Measurements from ENCODE around the gene TMEM89. TPM values are rescaled to one million over a fixed set of nuclear protein-coding genes. Genes with fewer than 3 reads are reported as not detected.

Gene TMEM89
- total RNA-seq, 1 experiment from 2014 or later = not detected

GRCh38 chr3:48593337-48593736 lies 28.2 kb downstream of the TMEM89 start:
- Histone ChIP-seq H3K4me2 (ENCODE audit: low read depth, low read length, poor library complexity, severe bottlenecking) (no peak overlapping the region), H4K20me1 (ENCODE audit: insufficient read depth, low read depth, low read length) (no peaks in the 10 kb centered on the region), H3K9me3 (ENCODE audit: low read length) (no peaks in the 10 kb centered on the region), H3K79me2 (ENCODE audit: low read length) (no peaks in the 10 kb centered on the region), H3K9me2 (replicated peaks; ENCODE audit: insufficient read depth, low read length) (no peaks in the 10 kb centered on the region), H3K36me3 (ENCODE audit: insufficient read depth, low read length) (no peaks in the 10 kb centered on the region), H2AFZ (ENCODE audit: low read length) (no peak overlapping the region), H3K4me1 (ENCODE audit: low read length) (no peaks in the 10 kb centered on the region), H3K4me3 (ENCODE audit: low read length) (no peak overlapping the region), H3K27ac (ENCODE audit: low read length) (no peak overlapping the region), H3K27me3 (ENCODE audit: low read length) (no peaks in the 10 kb centered on the region), H3K9ac (ENCODE audit: low read length) (no peak overlapping the region)
- DNase-seq = no peak

DNA sequence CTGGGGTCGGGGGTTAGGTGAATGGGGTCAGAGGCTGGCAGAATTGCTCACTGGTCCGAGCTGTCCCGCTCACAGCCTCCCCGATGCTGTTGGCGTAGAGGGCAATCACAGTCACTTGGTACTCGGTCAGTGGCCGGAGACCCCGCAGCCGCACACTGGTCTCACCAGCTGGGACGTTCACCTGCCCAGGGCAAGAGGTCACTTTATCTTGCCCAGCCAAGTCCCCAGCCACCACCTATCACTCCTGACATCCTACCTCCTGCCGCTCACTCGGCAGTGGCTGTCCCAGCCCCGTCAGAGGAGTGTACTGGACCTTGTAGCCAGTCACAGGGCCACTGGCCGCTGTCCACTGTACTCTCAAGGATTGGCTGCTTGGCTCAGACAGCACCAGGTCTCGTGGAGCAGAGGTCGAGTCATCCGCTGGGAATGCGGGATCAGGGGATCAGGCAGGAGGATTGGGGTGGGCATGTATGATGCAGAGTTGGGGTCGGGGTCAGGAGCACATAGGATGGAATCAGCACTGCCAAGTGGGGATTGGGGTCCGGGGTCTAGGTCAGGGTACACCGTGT lies 29.0 kb downstream of the TMEM89 start:
- H3K27me3 ChIP-seq (ENCODE audit: low read length) = no peaks in the 10 kb centered on the region
- H3K9ac ChIP-seq (ENCODE audit: low read length) = no peak overlapping the region
- no peaks in the 10 kb centered on the region for H4K20me1 ChIP-seq (ENCODE audit: insufficient read depth, low read depth, low read length)
- H3K79me2 ChIP-seq (ENCODE audit: low read length) = no peaks in the 10 kb centered on the region
- no peak overlapping the region for H2AFZ ChIP-seq (ENCODE audit: low read length)
- no peak for DNase-seq
- H3K9me3 ChIP-seq (ENCODE audit: low read length) = no peaks in the 10 kb centered on the region
- no peak overlapping the region for H3K27ac ChIP-seq (ENCODE audit: low read length)
- H3K4me2 ChIP-seq (ENCODE audit: low read depth, low read length, poor library complexity, severe bottlenecking) = no peak overlapping the region
- H3K4me3 ChIP-seq (ENCODE audit: low read length) = no peak overlapping the region
- no peaks in the 10 kb centered on the region for H3K9me2 ChIP-seq (replicated peaks; ENCODE audit: insufficient read depth, low read length)
- no peaks in the 10 kb centered on the region for H3K4me1 ChIP-seq (ENCODE audit: low read length)
- H3K36me3 ChIP-seq (ENCODE audit: insufficient read depth, low read length) = no peaks in the 10 kb centered on the region

DNA sequence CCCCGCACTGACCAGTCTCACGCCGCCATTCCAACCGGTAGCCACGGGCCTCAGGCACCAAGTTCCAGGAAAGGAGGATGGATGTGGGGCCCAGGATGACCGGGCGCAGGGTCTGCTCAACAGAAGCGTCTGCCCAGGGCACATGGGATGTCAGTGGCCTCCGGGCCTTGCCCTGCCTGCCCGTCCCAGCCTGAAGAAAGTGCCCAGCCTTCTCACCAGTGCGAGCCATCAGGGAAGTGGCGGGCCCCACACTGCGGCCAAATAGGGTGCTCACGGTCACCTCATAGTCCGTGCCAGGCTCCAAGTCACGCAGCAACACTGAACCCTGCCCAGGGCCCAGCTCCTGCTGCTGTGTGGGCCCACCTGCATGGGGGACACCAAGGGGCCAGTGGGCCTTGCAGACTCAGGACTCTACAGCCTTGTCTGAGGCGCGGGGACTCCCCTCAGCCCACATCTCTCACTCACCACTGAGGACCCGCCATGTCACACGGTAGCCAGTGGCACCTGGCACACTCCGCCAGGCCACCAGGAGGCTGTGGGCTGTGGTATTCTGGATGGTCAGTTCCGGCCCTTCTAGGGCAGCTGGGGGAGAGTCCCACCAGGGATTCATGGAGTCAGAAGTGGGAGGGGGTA lies 29.6 kb downstream of the TMEM89 start:
- H3K9me2 ChIP-seq (replicated peaks; ENCODE audit: insufficient read depth, low read length) = no peaks in the 10 kb centered on the region
- no peak for DNase-seq
- H3K27me3 ChIP-seq (ENCODE audit: low read length) = no peaks in the 10 kb centered on the region
- no peak overlapping the region for H3K27ac ChIP-seq (ENCODE audit: low read length)
- H3K9me3 ChIP-seq (ENCODE audit: low read length) = no peaks in the 10 kb centered on the region
- no peak overlapping the region for H3K4me2 ChIP-seq (ENCODE audit: low read depth, low read length, poor library complexity, severe bottlenecking)
- H3K4me3 ChIP-seq (ENCODE audit: low read length) = no peak overlapping the region
- H2AFZ ChIP-seq (ENCODE audit: low read length) = no peak overlapping the region
- no peaks in the 10 kb centered on the region for H3K79me2 ChIP-seq (ENCODE audit: low read length)
- no peak overlapping the region for H3K9ac ChIP-seq (ENCODE audit: low read length)
- H3K4me1 ChIP-seq (ENCODE audit: low read length) = no peaks in the 10 kb centered on the region
- no peaks in the 10 kb centered on the region for H3K36me3 ChIP-seq (ENCODE audit: insufficient read depth, low read length)
- no peaks in the 10 kb centered on the region for H4K20me1 ChIP-seq (ENCODE audit: insufficient read depth, low read depth, low read length)

DNA sequence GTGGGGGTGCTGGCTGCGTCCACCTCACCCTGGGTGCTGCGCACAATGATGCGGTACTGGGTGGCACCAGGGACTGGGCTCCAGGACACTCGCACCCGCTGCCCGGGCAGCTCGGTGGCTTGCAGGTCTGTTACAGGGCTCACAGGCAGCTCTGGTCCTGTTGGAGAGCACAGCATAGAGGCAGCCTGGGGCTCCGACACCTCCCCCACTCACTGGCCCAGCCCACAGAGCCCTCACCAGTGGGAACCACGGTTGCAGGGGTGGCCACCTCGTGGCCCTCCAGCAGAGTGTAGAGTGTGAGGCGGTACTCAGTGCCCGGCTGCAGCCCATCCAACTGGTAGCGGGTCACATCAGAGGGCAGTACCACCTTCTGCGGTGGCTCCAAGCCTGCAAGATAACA lies 30.1 kb downstream of the TMEM89 start:
- no peak overlapping the region for H3K4me3 ChIP-seq (ENCODE audit: low read length)
- no peak overlapping the region for H3K4me2 ChIP-seq (ENCODE audit: low read depth, low read length, poor library complexity, severe bottlenecking)
- H2AFZ ChIP-seq (ENCODE audit: low read length) = no peak overlapping the region
- H3K4me1 ChIP-seq (ENCODE audit: low read length) = no peaks in the 10 kb centered on the region
- no peaks in the 10 kb centered on the region for H3K36me3 ChIP-seq (ENCODE audit: insufficient read depth, low read length)
- H4K20me1 ChIP-seq (ENCODE audit: insufficient read depth, low read depth, low read length) = no peaks in the 10 kb centered on the region
- no peak overlapping the region for H3K27ac ChIP-seq (ENCODE audit: low read length)
- no peaks in the 10 kb centered on the region for H3K79me2 ChIP-seq (ENCODE audit: low read length)
- no peaks in the 10 kb centered on the region for H3K9me2 ChIP-seq (replicated peaks; ENCODE audit: insufficient read depth, low read length)
- no peaks in the 10 kb centered on the region for H3K9me3 ChIP-seq (ENCODE audit: low read length)
- no peak overlapping the region for H3K9ac ChIP-seq (ENCODE audit: low read length)
- H3K27me3 ChIP-seq (ENCODE audit: low read length) = no peaks in the 10 kb centered on the region
- no peak for DNase-seq

DNA sequence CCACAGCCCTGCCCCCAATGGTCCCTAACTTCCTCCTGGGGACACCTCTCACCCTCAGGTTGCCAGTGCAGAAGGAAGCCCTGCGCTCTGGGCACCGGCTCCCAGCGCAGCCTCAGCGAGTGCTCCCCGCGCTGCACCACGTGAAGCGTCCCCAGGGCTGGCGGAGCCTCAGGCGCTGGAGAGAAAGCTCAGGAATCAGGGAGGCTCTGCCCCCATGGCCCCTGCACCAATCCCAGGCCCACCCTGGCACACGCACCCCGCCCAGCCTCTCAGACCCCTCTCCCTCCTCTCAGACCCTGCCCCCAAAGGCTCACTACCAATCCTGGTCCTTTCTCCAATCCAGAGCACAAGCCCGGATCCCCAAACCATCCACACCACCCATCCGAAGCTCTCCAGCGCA lies 33.3 kb downstream of the TMEM89 start:
- no peak overlapping the region for H3K4me2 ChIP-seq (ENCODE audit: low read depth, low read length, poor library complexity, severe bottlenecking)
- H3K27ac ChIP-seq (ENCODE audit: low read length) = no peak overlapping the region
- H4K20me1 ChIP-seq (ENCODE audit: insufficient read depth, low read depth, low read length) = no peaks in the 10 kb centered on the region
- H3K79me2 ChIP-seq (ENCODE audit: low read length) = no peaks in the 10 kb centered on the region
- DNase-seq = no peak
- no peak overlapping the region for H3K4me3 ChIP-seq (ENCODE audit: low read length)
- H3K36me3 ChIP-seq (ENCODE audit: insufficient read depth, low read length) = no peaks in the 10 kb centered on the region
- H3K27me3 ChIP-seq (ENCODE audit: low read length) = no peaks in the 10 kb centered on the region
- H3K4me1 ChIP-seq (ENCODE audit: low read length) = no peaks in the 10 kb centered on the region
- H3K9ac ChIP-seq (ENCODE audit: low read length) = no peak overlapping the region
- no peaks in the 10 kb centered on the region for H3K9me2 ChIP-seq (replicated peaks; ENCODE audit: insufficient read depth, low read length)
- H2AFZ ChIP-seq (ENCODE audit: low read length) = no peak overlapping the region
- no peaks in the 10 kb centered on the region for H3K9me3 ChIP-seq (ENCODE audit: low read length)

DNA sequence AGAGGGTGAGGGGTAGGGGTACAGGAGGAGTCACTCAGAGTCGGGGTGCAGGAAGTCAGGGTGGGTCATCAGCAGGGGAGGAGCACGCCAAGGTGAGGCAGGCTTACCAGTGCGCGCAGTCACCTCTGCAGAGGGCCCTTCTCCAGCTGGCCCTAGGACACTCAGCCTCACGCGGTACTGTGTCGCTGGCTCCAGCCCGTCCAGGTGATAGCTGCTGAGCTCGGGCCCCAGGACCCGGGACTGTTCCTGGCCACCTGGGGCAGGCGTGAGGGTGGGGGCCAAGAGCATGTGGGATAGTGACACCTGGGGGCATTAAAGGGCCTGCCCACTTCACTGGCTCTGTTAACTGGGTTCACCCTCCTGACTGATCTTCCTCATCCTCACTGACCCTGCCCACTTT lies 33.9 kb downstream of the TMEM89 start:
- no peak for DNase-seq
- no peak overlapping the region for H2AFZ ChIP-seq (ENCODE audit: low read length)
- H3K9me2 ChIP-seq (replicated peaks; ENCODE audit: insufficient read depth, low read length) = no peaks in the 10 kb centered on the region
- no peaks in the 10 kb centered on the region for H4K20me1 ChIP-seq (ENCODE audit: insufficient read depth, low read depth, low read length)
- no peak overlapping the region for H3K4me2 ChIP-seq (ENCODE audit: low read depth, low read length, poor library complexity, severe bottlenecking)
- H3K9me3 ChIP-seq (ENCODE audit: low read length) = no peaks in the 10 kb centered on the region
- H3K4me1 ChIP-seq (ENCODE audit: low read length) = no peaks in the 10 kb centered on the region
- H3K27ac ChIP-seq (ENCODE audit: low read length) = no peak overlapping the region
- H3K79me2 ChIP-seq (ENCODE audit: low read length) = no peaks in the 10 kb centered on the region
- no peaks in the 10 kb centered on the region for H3K36me3 ChIP-seq (ENCODE audit: insufficient read depth, low read length)
- no peak overlapping the region for H3K9ac ChIP-seq (ENCODE audit: low read length)
- no peak overlapping the region for H3K4me3 ChIP-seq (ENCODE audit: low read length)
- no peaks in the 10 kb centered on the region for H3K27me3 ChIP-seq (ENCODE audit: low read length)

DNA sequence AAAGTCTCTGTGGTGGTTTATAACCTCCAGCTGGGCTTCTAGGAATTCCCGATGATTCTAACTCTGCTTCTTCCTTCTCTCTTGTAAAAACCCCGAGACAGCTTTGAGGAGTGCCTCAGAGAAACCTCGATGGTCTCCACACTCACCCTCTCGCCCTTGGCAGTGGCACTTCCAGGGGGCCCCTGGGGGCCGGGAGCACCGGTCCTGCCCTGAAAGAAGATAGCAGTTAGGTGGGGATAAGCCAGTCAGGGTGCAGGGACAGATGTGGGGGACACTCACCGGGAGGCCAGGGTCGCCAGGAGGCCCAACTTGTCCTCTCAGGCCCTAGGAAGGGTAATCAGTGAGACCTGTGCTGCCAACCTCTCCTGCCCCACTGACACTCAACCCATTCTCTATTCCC lies 36.2 kb downstream of the TMEM89 start:
- H3K36me3 ChIP-seq (ENCODE audit: insufficient read depth, low read length) = no peaks in the 10 kb centered on the region
- H3K27me3 ChIP-seq (ENCODE audit: low read length) = no peaks in the 10 kb centered on the region
- H3K9me2 ChIP-seq (replicated peaks; ENCODE audit: insufficient read depth, low read length) = no peaks in the 10 kb centered on the region
- H3K79me2 ChIP-seq (ENCODE audit: low read length) = no peaks in the 10 kb centered on the region
- H3K9me3 ChIP-seq (ENCODE audit: low read length) = no peaks in the 10 kb centered on the region
- H4K20me1 ChIP-seq (ENCODE audit: insufficient read depth, low read depth, low read length) = no peaks in the 10 kb centered on the region
- H3K4me2 ChIP-seq (ENCODE audit: low read depth, low read length, poor library complexity, severe bottlenecking) = no peak overlapping the region
- no peak for DNase-seq
- H3K9ac ChIP-seq (ENCODE audit: low read length) = no peak overlapping the region
- no peak overlapping the region for H3K4me3 ChIP-seq (ENCODE audit: low read length)
- no peaks in the 10 kb centered on the region for H3K4me1 ChIP-seq (ENCODE audit: low read length)
- no peak overlapping the region for H2AFZ ChIP-seq (ENCODE audit: low read length)
- no peak overlapping the region for H3K27ac ChIP-seq (ENCODE audit: low read length)

- Histone ChIP-seq H3K9me2 (replicated peaks; ENCODE audit: insufficient read depth, low read length) (no peaks in the 10 kb centered on the region), H3K27ac (ENCODE audit: low read length) (no peak overlapping the region), H3K79me2 (ENCODE audit: low read length) (no peaks in the 10 kb centered on the region), H3K27me3 (ENCODE audit: low read length) (no peaks in the 10 kb centered on the region), H3K9me3 (ENCODE audit: low read length) (no peaks in the 10 kb centered on the region), H3K4me3 (ENCODE audit: low read length) (no peak overlapping the region), H2AFZ (ENCODE audit: low read length) (no peak overlapping the region), H3K4me1 (ENCODE audit: low read length) (no peaks in the 10 kb centered on the region), H4K20me1 (ENCODE audit: insufficient read depth, low read depth, low read length) (no peaks in the 10 kb centered on the region), H3K9ac (ENCODE audit: low read length) (no peak overlapping the region), H3K36me3 (ENCODE audit: insufficient read depth, low read length) (no peaks in the 10 kb centered on the region), H3K4me2 (ENCODE audit: low read depth, low read length, poor library complexity, severe bottlenecking) (no peak overlapping the region)
- DNase-seq = no peak
These were observed 36.7 kb downstream of the TMEM89 start for GRCh38 chr3:48584836-48585235.

Measured in Karpas-422 (cell line).